ENCODE results near the gene TRIM3. TPM values are rescaled to one million over a fixed set of nuclear protein-coding genes. Genes with fewer than 3 reads are reported as not detected.

TRIM3 gene
- total RNA-seq: 12.2 and 18.2 TPM in 2 replicates

DNA sequence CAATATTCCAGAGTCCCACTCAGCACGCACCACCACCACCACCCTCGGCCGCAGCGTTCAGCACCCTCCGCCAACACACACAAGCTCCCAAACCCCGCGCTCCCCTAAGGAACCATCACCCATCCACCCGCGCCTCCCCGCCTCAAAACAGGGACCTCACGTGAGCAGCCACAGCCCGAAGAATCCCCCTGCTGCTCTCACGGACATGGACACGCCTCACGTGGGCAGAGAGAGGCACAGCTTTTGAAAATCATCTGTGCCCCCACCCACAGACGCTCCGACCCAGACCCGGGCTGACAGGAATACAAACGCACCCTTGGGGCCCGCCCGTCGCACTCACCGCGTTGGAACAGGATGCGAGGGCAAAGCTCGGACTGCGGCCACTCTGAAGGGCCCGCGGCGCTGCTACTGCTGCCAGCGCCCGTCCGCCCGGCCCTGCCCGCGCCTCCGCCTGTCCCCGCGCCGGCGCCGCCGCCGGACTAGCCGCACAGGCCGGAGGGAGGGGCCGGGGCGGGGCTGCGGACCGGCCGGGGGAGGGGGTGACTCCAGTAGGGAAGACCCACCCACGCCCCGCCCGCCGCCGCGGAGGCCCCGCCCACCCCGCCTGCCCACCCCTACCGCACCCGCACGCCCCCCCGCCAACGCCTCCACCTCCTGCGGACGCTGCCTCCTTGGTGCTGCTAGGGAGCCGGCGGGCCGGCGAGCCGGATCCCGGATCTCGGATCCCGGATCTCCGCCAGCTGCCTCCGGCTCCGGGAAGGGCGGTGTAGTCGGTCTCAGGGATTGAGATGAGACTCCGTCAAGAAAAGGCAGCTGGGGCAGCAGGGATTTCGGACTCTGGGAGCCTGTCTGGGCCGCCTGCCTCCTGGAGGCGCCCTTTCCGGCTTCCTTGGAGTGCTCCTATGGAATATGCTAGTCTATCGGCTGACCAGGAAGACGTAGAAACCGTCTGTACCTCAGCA, at the start of gene TRIM3:
TSS of gene TRIM3 (minus strand) at position 491 of the 962 bp plus-strand sequence. CDS start 8,246 bp downstream, outside the sequence.

DNA sequence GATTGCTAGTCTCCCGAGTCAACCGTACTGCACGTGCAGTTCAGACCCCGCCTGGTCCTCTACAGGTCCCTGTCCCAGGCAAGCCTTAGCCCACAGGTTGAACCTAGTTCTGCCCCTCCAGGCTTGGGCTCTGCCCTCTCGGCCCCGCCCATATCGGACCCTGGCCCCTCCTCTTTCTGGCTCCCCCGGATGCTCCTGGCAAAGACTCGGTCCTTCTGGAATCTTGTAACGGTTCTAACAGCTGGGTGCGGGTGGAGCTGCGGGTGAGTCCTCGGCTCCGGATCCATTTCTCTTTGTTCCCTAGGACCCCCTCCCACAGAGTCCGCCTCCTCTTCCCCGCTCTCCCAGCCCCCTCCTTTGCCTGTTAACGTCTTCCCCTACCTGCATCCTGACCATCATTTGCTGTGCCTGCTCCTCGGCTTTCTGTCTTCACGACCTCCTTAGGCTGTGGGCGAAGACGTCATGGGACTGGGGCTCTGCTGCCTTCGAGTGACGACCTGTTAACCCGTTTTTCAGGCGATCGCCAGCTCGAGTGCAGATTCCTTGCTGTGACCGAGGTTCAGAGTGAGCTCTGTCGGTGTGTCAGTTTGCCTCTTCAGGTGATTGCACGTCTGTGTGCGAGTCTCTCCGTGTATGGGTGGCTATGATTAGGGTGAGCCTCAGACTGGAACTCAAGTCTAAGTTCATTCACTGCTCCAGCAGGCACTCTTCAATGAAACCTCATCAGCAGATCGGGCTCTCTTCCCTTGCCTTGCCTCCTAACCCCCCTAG, 23.5 kb upstream of the TRIM3 start, which contains the start of gene DNHD1:
TSS of gene DNHD1 (plus strand) at position 212 of the 771 bp plus-strand sequence. CDS start 936 bp downstream, outside the sequence.

DNA sequence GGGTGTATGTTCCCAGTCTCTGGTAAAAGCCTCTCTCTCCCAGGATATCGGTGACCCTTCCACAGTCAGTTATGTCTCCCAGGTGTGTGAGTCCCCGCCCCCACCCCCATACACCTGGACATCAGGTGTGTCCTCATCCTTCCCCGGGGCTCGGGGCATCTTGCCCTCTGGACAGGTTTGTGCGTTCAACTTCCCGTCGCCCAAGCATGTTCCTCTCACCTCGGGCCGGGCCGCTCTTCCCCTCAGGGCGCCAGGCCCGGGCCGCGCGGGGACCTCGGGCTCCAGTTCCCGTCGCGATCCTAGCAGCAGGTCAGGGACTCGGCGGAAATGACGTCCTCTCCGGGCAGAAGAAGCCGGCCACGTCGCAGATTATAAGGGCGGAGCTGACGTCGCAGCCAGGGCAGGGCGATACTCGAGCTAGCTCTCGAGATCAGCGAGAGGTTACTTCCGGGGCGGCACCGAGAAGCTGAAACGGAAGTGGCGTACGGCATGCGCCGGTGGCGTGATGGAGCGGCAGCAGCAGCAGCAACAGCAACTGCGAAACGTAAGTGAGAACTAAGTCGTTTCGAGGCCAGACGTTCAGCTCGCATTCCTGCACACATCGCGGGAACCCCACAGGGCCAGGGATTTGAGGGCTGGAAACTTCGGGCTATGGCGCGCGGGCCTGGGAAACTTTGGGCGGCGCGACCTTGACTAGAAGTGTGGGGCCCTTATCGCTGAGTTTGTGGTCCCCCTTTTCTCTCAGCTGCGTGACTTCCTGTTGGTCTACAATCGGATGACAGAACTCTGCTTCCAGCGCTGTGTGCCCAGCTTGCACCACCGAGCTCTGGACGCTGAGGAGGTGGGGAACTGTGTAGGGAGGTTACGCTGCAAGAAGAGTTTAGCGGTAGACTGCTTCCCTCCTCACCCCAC, 7.5 kb upstream of the TRIM3 start, which contains the start of the genes ARFIP2 and TIMM10B:
TSS of gene ARFIP2 (minus strand) at position 320 of the 912 bp plus-strand sequence. CDS start 910 bp downstream, outside the sequence.
TSS of gene TIMM10B (plus strand) at position 490 of the 912 bp plus-strand sequence. CDS start at position 506, 16 bp downstream.

DNA sequence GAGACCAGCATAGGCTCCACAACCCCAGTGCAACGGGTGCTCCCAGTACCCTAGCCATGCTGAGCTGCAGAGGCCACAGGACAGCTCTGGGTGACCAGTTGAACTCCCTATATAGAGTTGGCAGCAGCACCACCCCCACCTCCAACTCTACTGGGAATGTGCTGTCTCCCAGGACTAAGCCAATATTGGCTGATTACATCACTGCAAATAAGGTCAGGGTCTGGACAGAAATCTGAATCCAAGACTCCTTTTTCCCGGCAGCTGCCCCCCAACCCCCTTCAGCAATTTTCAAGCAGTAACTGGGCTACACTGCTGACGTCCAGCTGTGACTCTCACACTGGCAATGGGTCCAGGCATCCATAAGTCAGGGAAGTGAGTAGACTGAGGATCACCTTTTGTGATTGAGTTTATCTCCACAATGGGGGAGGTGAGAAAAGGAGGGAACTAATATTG, 32.8 kb downstream of the TRIM3 start, which contains the start of gene HPX:
TSS of gene HPX (minus strand) at position 82 of the 453 bp plus-strand sequence. CDS start at position 58, 24 bp downstream.

DNA sequence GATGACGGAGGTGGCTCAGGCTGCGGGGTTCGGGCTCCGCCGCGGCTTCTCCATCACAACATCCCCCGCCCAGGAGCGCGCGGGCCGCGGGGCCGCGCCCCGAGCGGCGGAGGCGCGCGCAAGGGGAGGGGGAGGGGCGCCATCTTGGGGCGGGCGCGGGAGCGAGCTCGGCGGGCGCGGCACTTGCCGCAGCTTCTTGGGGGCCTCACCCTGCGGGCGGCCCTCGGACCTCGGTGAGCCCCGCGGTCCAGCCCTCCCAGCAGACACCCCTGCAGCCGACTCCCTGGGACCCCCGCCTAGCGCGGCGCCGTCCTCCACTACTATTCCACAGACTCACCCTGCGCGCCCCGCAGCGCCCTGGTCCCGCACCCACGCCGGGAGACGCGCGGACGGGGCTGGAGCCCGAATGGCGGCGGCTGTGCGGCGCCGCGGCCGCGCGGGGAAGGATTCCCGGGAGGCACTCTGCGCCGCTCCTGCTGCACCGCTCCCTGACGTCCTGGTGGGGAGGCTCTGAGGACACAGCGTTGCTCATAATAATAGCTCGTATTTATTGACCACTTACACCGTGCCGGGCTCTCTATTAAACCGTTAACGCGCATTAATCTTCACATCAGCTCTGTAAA, 54.6 kb downstream of the TRIM3 start, which contains the start of gene APBB1:
TSS of gene APBB1 (minus strand) at position 86 of the 623 bp plus-strand sequence. CDS start 7,747 bp downstream, outside the sequence.

Other genes with a start within 250 kb of the TRIM3 start
- gene FHIP1B, start 239.3 kb downstream of the TRIM3 start, total RNA-seq: 5.1 and 7.8 TPM in 2 replicates
- gene CNGA4, start 234.9 kb downstream of the TRIM3 start, total RNA-seq: under 0.01 and 0.09 TPM in 2 replicates
- not detected in 2 replicates for gene CCKBR, start 214.1 kb downstream of the TRIM3 start, total RNA-seq
- gene CAVIN3, start 153.4 kb downstream of the TRIM3 start, total RNA-seq: 147 and 185 TPM in 2 replicates
- 27.9 and 35.1 TPM in 2 replicates for gene SMPD1, start 83.5 kb downstream of the TRIM3 start, total RNA-seq
- 45.8 and 46.4 TPM in 2 replicates for gene APBB1, start 54.8 kb downstream of the TRIM3 start, total RNA-seq
- gene HPX, start 33.0 kb downstream of the TRIM3 start, total RNA-seq: 0.43 and 0.46 TPM in 2 replicates
- gene ARFIP2, start 7.4 kb upstream of the TRIM3 start, total RNA-seq: 59.4 and 60.3 TPM in 2 replicates
- 33.6 and 38.2 TPM in 2 replicates for gene TIMM10B, start 7.6 kb upstream of the TRIM3 start, total RNA-seq
- 5.3 and 8.0 TPM in 2 replicates for gene DNHD1, start 23.3 kb upstream of the TRIM3 start, total RNA-seq
- 7.7 and 10.1 TPM in 2 replicates for gene RRP8, start 129.7 kb upstream of the TRIM3 start, total RNA-seq
- gene ILK, start 129.8 kb upstream of the TRIM3 start, total RNA-seq: 144 and 175 TPM in 2 replicates
- gene TAF10, start 138.3 kb upstream of the TRIM3 start, total RNA-seq: 80.7 and 97.0 TPM in 2 replicates
- gene TPP1, start 145.5 kb upstream of the TRIM3 start, total RNA-seq: 42.2 and 101 TPM in 2 replicates
- gene DCHS1, start 181.9 kb upstream of the TRIM3 start, total RNA-seq: 2.0 and 5.2 TPM in 2 replicates
- gene MRPL17, start 209.4 kb upstream of the TRIM3 start, total RNA-seq: 54.6 and 61.5 TPM in 2 replicates